ENCODE results near the gene COLEC11.

The COLEC11 gene

GRCh38 chr2:3670941-3671340 is 76.0 kb downstream of the COLEC11 start:
- TF ChIP-seq, protein P1, sequence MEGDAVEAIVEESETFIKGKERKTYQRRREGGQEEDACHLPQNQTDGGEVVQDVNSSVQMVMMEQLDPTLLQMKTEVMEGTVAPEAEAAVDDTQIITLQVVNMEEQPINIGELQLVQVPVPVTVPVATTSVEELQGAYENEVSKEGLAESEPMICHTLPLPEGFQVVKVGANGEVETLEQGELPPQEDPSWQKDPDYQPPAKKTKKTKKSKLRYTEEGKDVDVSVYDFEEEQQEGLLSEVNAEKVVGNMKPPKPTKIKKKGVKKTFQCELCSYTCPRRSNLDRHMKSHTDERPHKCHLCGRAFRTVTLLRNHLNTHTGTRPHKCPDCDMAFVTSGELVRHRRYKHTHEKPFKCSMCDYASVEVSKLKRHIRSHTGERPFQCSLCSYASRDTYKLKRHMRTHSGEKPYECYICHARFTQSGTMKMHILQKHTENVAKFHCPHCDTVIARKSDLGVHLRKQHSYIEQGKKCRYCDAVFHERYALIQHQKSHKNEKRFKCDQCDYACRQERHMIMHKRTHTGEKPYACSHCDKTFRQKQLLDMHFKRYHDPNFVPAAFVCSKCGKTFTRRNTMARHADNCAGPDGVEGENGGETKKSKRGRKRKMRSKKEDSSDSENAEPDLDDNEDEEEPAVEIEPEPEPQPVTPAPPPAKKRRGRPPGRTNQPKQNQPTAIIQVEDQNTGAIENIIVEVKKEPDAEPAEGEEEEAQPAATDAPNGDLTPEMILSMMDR (IDR thresholded peaks at IDR 0.05; ENCODE audit: low read length, missing control alignments), result no peak
- DNase-seq (ENCODE audit: low read depth), result no peak
- H3K4me3 ChIP-seq (replicated peaks; ENCODE audit: low read depth, low read length), result no peak overlapping the region

GRCh38 chr2:3672861-3673678 is 78.2 kb downstream of the COLEC11 start:
- no peak overlapping the region for H3K4me3 ChIP-seq (replicated peaks; ENCODE audit: low read depth, low read length)
- TF ChIP-seq, protein P1 (IDR thresholded peaks at IDR 0.05; ENCODE audit: low read length, missing control alignments), result no peak
- DNase-seq (ENCODE audit: low read depth), result no peak

DNA sequence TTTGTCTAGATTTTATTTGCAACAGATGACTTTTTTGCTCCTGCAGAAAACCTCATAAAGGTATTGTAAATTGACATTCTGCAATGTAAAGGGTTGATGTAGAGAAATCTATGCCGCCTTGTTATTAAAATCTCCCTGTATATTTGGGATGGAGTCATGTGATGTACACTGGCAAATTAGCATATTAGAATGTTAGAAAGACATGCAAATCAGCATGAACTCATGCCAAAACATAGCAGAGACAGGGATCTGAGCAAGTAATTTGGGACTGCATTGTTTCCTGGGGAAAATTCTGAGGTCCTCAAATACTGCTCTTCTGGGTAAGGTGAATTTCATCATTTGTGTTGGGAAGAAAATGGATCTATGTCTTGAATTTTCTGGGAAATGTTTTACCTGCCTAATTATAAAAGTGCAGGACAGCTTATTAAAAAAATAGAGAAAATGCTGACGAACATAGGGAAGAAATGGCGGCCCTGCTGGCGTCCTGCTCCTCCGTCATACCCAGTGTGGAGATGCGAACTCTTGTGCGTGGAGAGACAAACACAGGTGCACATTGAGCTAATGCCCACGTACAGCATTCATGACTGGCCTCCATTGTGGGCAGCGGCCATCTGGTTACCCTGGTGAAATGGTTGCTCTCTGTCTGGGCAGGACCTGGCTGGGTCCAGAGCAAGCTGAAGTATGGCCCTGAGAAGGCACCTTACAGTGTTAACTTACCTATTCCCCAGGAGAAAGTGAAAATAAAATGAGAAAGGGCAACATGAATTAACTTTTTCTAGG is 79.3 kb downstream of the COLEC11 start:
- TF ChIP-seq, protein P1 (IDR thresholded peaks at IDR 0.05; ENCODE audit: low read length, missing control alignments), result no peak
- H3K4me3 ChIP-seq (replicated peaks; ENCODE audit: low read depth, low read length), result no peak overlapping the region

GRCh38 chr2:3675687-3676086 is 80.8 kb downstream of the COLEC11 start:
- DNase-seq (ENCODE audit: low read depth), result no peak
- no peak overlapping the region for H3K4me3 ChIP-seq (replicated peaks; ENCODE audit: low read depth, low read length)
- TF ChIP-seq, protein P1 (IDR thresholded peaks at IDR 0.05; ENCODE audit: low read length, missing control alignments), result no peak

More for the DNA sequence above, 79.3 kb downstream of the COLEC11 start:
- no peak for DNase-seq (ENCODE audit: low read depth)

GRCh38 chr2:3677436-3677835 is 82.5 kb downstream of the COLEC11 start:
- TF ChIP-seq, protein P1 (IDR thresholded peaks at IDR 0.05; ENCODE audit: low read length, missing control alignments), result no peak
- no peak for DNase-seq (ENCODE audit: low read depth)
- H3K4me3 ChIP-seq (replicated peaks; ENCODE audit: low read depth, low read length), result no peak overlapping the region

DNA sequence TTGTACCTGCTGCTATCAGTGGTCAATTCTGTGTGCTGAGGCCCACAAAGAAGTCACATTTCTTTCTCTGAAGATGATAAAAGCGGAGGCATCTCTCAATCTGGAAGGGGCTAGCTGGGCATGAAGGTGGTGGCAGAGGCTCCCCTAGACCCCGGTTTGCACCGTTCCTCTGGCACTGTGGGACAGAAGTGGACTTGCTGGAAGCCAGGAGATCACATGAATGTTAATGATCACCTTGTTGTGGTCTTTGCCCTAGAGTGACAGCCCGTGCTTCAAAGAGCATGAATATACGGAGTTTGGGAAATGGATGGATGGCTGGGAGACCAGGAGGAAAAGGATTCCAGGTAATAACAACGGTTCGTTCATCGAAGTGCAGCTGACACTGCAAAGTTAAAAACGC is 83.3 kb downstream of the COLEC11 start:
- TF ChIP-seq, protein P1 (IDR thresholded peaks at IDR 0.05; ENCODE audit: low read length, missing control alignments), result no peak
- DNase-seq (ENCODE audit: low read depth), result no peak
- no peak overlapping the region for H3K4me3 ChIP-seq (replicated peaks; ENCODE audit: low read depth, low read length)
